Sciatic nerve (tissue), 2 donors: Measurements from ENCODE around the gene ADIPOR2. TPM values are rescaled to one million over a fixed set of nuclear protein-coding genes. Genes with fewer than 3 reads are reported as not detected.

ENCODE experiments used
- ATAC-seq: fragments of 200-7000 bp; cut with Tn5 transposase; one replicate; pipeline ENCODE4 v1.9.1; 2020; ENCODE audit warnings: mild to moderate bottlenecking, moderate library complexity
- DNase-seq: peaks from one replicate; pipeline ENCODE4 v3.0.0-alpha.2; 2020; ENCODE audit warnings: low spot score
- intact Hi-C: fragments of 100-400 bp; cut with DNase I; formaldehyde crosslinking; loops from one replicate; pipeline ENCODE4 v1.14.2; 2022
- microRNA-seq: library from miRNA; unstranded; fragments of <30 nt; microRNA quantifications from one replicate; pipeline ENCODE4 v1.2.0, GENCODE V29; 2020
- total RNA-seq: library from RNA; stranded (reverse); fragmentation: NEBNext Ultra II Directional; extraction: Animal tissue kit (Norgen Biotek cat#: 25700); gene quantifications from one replicate; pipeline ENCODE4 v1.2.1, GENCODE V29; 2021
- donor health status: DM: no; HTN: no; CAD: no.
- donor health status: DM: no; HTN: no; CAD: no.

Gene ADIPOR2
- total RNA-seq, 1 donor from 2014 or later = 79.3 TPM

GRCh38 chr12:1830981-1831963 is 140.4 kb downstream of the ADIPOR2 start:
- ATAC-seq = peak; percentile 60
- intact Hi-C loops = no loop called here
- no peak for DNase-seq

- no peak for ATAC-seq
- DNase-seq = no peak
Measured at GRCh38 chr12:1832801-1833595, 142.1 kb downstream of the ADIPOR2 start.

GRCh38 chr12:1833596-1834028 is 142.7 kb downstream of the ADIPOR2 start:
- intact Hi-C loops = no loop called here
- DNase-seq (no peak), ATAC-seq (no peak)

More at GRCh38 chr12:1832801-1833595, 142.1 kb downstream of the ADIPOR2 start:
- intact Hi-C loops = no loop called here

- DNase-seq (no peak), ATAC-seq (no peak)
- intact Hi-C loops = no loop called here
Measured at GRCh38 chr12:1834186-1834925, 143.5 kb downstream of the ADIPOR2 start.

GRCh38 chr12:1835211-1836131 is 144.6 kb downstream of the ADIPOR2 start:
- no peak for DNase-seq
- no peak for ATAC-seq
- intact Hi-C loops = no loop called here

GRCh38 chr12:1836241-1836803 is 145.5 kb downstream of the ADIPOR2 start:
- ATAC-seq (no peak), DNase-seq (no peak)
- intact Hi-C loops = no loop called here

GRCh38 chr12:1836854-1837421 is 146.1 kb downstream of the ADIPOR2 start:
- DNase-seq (no peak), ATAC-seq (no peak)
- intact Hi-C loops = no loop called here

GRCh38 chr12:1837541-1838204 is 146.8 kb downstream of the ADIPOR2 start:
- intact Hi-C loops = no loop called here
- no peak for DNase-seq
- ATAC-seq = no peak

Small RNA genes within 50 kb of the gene (microRNA-seq; reads per million reads assigned to microRNA genes)
- gene MIR3649 = not detected

Other genes starting within 250 kb of the ADIPOR2 start
- 14.0 TPM for gene FBXL14, start 96.5 kb upstream of the ADIPOR2 start, total RNA-seq
- 10.6 TPM for gene WNT5B, start 61.8 kb upstream of the ADIPOR2 start, total RNA-seq
- gene LRTM2, start 129.5 kb downstream of the ADIPOR2 start, total RNA-seq = not detected
- 5.9 TPM for gene CACNA2D4, start 227.6 kb downstream of the ADIPOR2 start, total RNA-seq